AG20443 (cell line): Measurements from ENCODE around the gene LGI1.
A peak's percentile ranks its signal among the peaks of the same experiment; 100 is the strongest.

Experiments used
- DNase-seq: peaks from one replicate; pipeline ENCODE4 v3.0.0; 2012; ENCODE audit warnings: low spot score, mixed read lengths

The LGI1 gene

GRCh38 chr10:93757801-93758507, at the start of gene LGI1:
LGI1 (plus strand) TSS chr10:93757936; CDS start chr10:93758145, 209 bp downstream.
- DNase-seq: peak; percentile 31

DNA sequence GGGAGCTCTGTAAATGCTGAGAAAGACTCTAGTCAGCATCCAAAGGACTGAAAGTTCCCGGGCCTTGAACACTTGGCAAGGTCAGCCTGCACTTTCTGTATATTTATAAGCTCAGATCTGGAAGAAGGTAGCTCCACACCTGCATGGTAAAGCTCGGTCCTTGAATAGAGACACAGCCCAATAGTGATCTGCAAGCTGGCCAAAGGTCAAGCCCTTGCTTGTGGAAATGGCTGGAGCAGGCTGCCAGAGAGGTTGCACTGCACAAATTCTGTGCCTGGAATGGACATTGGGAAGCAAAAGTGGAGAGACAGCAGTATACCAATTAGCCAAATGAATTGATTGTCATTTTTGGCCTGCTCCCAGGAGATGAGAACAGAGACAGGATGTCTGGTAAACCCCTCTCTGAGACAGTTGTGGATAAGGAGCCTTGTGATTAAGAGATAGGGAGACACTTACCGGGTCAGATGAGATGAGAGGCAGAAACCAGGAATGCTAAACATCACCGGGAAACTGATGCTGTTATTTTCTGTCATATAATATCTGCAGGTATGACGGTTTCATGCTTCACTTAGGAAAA, 47.3 kb upstream of the LGI1 start:
- no peak for DNase-seq

DNA sequence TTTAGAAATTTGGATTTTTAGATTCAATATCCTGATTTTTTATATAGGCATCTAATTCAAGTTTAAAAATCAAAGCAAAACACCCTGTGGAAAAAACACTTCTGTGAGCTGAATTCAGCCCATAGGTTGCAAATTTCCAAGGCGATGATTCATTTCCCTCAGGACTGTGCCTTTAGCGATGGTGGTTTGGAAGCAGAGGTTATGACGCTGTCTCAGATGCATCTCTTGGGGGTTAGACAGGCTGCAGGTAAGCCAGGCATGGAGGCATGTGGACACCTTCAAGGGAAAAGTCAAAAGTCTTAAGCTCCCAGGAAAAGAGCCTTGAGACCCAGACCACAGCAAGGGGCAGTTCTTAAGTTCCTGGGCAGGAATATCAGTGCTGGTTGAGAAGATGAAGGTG, 45.8 kb upstream of the LGI1 start:
- no peak for DNase-seq

- no peak for DNase-seq
These were observed 45.1 kb upstream of the LGI1 start for GRCh38 chr10:93712593-93712992.

DNA sequence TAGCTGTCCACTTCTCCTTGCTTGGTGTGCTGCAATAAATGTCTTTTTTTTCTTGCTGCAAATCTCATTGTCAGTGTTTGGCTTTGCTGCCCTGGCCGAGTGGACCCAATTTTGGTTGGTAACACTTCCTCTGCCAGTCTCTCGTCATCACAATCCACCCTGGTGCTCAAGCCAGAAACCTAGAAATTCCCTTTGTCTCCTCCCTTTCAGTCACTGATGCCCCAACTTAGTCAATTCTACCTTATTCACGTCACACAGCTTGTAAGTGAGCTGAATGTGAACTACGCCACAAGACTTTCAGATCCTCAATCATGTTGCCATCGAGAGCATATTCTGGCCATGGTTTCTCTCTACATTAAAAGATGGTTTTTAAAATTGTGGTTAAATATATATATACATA, 42.4 kb upstream of the LGI1 start:
- no peak for DNase-seq

DNA sequence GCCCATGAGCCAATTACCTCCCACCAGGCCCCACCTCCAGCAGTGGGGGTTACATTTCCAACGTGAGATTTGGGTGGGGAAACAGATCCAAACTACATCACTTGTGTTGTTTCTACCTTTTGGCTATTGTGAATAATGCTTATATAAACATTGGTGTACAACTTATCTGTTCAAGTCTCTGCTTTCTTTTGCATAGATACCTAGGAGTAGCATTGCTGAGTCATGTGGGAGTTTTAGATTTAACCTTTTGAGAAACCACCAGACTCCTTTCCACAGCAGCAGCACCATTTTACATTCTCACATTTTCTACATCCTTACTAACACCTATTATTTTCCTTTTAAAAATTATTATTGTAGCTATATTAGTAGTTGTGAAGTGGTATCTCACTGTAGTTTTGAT, 41.0 kb upstream of the LGI1 start:
- no peak for DNase-seq

GRCh38 chr10:93718937-93719725, 38.6 kb upstream of the LGI1 start:
- no peak for DNase-seq

DNA sequence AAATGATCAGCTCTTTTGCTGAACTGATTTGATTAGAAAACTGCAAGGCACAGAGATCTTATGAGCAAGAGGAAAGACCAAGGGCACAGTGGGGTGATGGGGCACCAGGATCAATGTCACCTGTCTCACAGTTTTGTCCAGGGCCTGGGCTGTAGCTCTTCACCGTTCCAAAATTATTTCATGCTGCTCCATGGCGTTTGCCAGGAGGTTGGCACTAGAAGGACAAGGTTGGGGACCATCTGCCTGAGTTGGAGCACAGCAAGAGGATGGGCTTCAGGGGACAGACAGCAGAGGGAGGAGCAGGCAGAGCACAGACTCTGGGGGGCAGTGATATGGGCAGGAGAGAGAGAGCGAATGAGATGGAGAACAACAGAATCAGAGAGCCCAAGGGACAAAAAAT, 37.8 kb upstream of the LGI1 start:
- no peak for DNase-seq

DNA sequence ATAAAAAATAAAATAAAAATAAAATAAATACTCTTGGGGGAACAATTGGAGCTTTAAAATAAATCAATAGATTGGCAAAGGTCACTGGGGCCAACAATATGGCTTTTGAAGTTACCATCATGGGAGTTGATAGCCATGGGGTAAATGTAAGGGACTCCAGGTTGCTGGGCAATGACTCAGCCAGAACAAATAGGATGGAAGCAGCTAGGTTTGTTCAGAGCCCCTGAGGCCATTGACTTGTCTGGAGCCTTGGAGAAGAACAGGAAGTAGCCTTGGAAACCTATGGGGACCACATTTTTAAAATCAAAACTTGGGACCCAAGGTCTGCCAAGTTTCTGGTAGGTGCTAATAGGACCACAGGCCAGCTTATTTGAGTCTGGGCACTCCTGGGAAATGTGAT, 35.2 kb upstream of the LGI1 start:
- no peak for DNase-seq

DNA sequence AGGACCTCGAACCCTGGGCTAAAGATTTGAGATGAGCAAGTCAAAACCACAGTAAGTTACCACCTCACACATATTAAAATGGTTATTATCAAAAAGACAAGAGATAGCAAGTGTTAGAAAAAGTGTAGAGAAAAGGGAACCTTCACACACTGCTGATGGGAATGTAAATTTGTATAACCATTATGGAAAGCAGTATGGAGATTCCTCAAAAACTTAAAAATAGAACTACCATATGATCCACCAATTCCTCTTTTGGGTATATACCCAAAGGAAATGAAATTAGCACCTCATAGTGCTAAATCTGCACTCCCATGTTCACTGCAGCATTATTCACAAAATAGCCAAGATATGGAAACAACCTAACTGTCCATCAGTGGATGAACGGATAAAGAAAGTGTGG, 34.6 kb upstream of the LGI1 start:
- no peak for DNase-seq

GRCh38 chr10:93726024-93726423, 31.7 kb upstream of the LGI1 start:
- no peak for DNase-seq

GRCh38 chr10:93741367-93741766, 16.4 kb upstream of the LGI1 start:
- DNase-seq: no peak

- no peak for DNase-seq
These were observed 14.9 kb upstream of the LGI1 start for GRCh38 chr10:93742633-93743349.

GRCh38 chr10:93745408-93746065, 12.2 kb upstream of the LGI1 start:
- DNase-seq: peak; percentile 59

DNA sequence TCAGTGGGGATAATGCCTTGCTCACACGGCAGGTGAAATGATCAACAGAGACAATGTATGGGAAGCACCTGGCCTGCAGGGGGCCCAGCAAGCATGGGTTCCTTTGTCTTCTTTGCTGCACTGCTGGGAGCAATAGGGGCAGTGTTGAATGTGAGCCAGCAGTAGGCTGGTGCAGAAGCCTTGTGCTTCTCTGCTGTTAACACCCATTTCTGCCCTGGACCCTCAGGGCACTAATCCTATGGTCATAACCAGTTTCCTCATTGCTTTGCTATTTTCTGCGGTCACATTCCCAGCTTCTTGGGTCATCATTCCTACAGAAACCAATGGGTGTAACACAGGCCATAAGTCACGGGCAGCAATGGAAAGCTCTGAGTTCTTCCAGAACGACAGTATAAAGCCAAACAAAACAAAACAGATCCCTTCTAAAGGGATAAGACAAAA, 10.9 kb upstream of the LGI1 start:
- DNase-seq: peak; percentile 89

GRCh38 chr10:93749218-93749799, 8.4 kb upstream of the LGI1 start:
- DNase-seq: no peak

GRCh38 chr10:93751124-93751523, 6.6 kb upstream of the LGI1 start:
- no peak for DNase-seq

DNA sequence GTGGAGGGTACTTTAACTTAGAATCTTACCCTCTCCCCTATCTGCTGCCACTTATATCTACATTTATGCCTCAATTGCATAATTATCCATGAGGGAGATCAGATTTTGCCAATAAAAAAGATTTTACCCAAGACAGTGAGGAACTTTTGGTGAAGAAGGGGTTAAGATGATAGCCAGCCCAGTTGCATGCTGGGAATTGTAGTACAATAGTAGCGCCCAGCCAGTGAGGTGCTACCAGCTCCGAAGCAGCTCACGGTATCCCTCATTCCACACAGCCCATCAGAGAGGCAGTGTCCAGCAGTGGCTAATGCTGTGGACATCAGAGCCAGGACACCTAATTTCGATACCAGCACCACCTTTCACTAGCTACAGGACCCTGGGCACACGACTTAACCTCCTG, 5.9 kb upstream of the LGI1 start:
- peak; percentile 53 for DNase-seq

DNA sequence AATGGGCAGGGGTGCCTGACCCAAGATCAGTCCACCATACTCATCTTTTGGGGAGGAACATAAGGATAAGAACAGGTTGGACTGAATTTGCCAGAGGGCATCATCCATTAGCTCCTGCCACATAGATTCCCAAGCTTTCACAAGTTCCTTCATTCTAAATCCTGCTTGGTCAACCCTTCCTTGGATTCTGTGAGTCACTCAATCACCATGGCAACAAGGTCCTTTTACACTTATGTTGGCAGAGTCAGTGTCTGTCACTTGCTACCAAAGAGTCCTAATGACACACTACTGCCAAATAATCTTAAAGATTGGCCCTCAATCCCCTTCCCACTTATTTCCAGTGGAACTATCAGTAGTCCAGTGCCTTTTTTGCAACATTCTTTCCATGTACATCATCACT, 5.0 kb upstream of the LGI1 start:
- DNase-seq: peak; percentile 41

GRCh38 chr10:93753621-93754250, 4.0 kb upstream of the LGI1 start:
- no peak for DNase-seq

- no peak for DNase-seq
These were observed 3.0 kb upstream of the LGI1 start for GRCh38 chr10:93754761-93755160.
